ENCODE results near the gene GAD2.
"Not testable (repeated sequence)": the region's sequence is repeated elsewhere in the genome, so short reads cannot be mapped to it uniquely, and the experiment has no call there.

Gene GAD2

DNA sequence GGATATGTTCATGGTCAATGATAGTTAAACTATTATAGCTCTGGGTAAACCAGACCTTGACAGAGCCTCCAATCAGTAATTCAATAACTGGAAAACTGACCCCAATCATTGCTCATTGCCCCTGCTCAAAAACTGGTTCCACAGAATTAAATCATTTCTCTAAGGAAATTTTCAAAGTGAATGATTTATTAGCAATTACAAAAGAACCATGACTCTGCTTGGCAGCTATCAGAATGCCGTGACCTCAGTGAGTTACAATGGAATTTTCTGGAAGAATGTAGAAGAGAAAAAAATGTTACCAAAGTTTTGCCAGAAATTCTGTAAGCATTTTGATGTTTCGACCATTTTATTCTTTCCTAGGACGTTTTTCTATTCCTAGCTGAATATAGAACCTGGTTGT is 114.8 kb downstream of the GAD2 start:
- TF ChIP-seq, protein P1, sequence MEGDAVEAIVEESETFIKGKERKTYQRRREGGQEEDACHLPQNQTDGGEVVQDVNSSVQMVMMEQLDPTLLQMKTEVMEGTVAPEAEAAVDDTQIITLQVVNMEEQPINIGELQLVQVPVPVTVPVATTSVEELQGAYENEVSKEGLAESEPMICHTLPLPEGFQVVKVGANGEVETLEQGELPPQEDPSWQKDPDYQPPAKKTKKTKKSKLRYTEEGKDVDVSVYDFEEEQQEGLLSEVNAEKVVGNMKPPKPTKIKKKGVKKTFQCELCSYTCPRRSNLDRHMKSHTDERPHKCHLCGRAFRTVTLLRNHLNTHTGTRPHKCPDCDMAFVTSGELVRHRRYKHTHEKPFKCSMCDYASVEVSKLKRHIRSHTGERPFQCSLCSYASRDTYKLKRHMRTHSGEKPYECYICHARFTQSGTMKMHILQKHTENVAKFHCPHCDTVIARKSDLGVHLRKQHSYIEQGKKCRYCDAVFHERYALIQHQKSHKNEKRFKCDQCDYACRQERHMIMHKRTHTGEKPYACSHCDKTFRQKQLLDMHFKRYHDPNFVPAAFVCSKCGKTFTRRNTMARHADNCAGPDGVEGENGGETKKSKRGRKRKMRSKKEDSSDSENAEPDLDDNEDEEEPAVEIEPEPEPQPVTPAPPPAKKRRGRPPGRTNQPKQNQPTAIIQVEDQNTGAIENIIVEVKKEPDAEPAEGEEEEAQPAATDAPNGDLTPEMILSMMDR (conservative IDR thresholded peaks at IDR 0.05; ENCODE audit: low read depth, low read length): no peak
- H3K4me3 ChIP-seq (ENCODE audit: low read depth, low read length): no peak overlapping the region
- DNase-seq (ENCODE audit: low read depth): no peak

DNA sequence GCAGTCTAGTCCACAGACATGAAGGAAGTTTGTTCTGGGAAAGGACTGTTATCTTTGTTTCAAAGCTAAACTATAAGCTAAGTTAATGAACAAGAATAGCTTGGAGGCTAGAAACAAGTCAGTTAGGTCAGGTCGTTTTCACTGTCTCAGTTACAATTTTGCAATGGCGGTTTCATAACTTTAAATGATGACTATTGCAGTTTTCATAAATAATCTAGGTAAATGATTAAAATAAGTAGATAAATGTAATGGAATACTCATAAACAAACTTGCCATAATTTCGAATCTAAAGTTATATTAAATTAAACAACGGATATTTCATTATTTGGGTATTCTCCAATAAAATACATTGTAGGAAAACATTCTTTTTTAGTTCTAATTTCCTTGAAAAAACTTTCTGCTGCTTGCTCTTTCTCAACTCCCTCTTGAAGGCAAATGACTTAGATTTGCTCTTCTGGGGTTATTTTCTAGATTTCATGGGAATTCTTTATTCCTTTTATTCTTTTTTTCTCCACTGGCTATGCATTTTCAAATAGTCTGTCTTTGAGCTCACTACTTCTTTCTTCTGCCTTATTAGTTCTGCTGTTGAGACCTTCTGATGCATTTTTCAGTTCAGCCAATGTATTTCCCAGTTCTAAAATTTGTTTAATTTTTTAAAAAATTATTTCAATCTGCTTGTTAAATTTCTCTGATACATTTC is 117.8 kb downstream of the GAD2 start:
- TF ChIP-seq, protein P1 (conservative IDR thresholded peaks at IDR 0.05; ENCODE audit: low read depth, low read length): no peak
- no peak overlapping the region for H3K4me3 ChIP-seq (ENCODE audit: low read depth, low read length)
- DNase-seq (ENCODE audit: low read depth): no peak

DNA sequence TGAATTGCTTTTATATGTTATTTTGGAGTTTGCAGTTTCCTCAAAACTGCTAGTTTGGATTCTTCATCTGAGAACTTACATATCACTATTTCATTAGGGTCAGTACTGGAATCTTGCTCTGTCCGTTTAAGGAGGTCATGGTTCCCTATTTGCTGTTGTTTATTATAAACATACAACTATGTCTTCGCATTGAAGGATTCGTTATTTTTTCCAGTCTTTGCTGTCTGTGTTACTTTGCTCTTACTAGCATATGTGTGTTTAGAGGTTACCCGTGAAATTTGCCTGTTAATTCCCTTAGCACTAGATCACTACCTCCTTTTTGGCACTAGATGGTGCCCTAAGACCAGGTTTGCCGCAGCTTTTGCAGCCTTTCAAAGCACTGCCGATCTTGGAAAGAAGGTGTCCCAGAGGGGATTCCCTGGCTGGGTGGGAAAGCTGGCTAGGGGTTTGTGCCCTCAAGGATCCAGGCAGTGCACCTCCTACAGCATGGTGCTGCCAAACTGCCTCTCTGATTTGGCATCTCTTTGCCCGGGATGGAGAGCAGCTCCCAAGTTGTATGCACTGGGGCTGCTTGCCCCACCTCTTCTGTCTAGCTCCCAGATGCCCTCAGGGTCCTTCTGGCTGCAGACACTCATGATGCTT is 118.5 kb downstream of the GAD2 start:
- DNase-seq (ENCODE audit: low read depth): peak; percentile 55
- no peak overlapping the region for H3K4me3 ChIP-seq (ENCODE audit: low read depth, low read length)
- TF ChIP-seq, protein P1 (conservative IDR thresholded peaks at IDR 0.05; ENCODE audit: low read depth, low read length): peak; percentile 64

DNA sequence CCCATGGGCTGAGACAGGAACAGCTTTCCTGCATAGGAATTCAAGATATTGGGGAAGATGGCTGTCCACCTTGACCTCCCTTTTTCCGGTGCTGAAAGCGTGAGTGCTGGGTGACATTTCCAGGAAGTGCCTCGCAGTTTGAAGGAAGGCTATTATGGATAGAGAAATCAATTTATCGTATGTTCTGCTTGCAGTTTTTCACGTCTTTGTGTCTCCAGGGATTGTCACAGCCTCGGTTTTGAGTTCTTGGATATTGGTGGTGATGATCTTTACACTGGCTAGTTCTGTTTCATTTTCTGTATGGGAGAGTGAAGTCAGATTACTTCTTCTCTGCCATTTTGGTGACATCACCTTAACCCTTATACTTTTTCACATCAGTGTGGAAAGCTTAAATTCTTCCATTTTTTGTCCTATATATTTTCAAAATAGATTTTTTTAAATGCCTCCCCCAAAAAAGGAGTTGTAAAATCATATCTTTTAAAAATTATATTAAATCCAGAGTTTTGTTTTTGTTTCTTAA is 119.1 kb downstream of the GAD2 start:
- no peak for DNase-seq (ENCODE audit: low read depth)
- H3K4me3 ChIP-seq (ENCODE audit: low read depth, low read length): no peak overlapping the region
- TF ChIP-seq, protein P1 (conservative IDR thresholded peaks at IDR 0.05; ENCODE audit: low read depth, low read length): no peak

DNA sequence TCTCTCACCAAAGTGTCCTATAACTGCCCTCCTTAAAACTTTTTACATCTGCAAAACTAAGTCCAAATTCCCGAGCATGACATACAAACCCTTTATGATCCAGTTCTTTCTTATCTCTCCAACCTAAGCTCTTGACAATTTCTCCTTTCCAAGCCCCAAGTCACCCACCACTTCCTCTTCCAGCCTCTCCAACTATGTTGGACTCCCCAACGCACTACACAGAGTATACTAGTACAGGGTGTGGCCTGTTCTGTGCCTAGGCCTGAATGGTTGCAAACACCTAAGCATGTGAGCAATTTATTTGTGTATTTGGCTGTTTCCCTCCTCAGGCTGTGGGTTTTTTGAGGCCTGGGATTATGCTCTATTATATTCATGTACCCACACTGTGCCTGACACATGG is 120.4 kb downstream of the GAD2 start:
- TF ChIP-seq, protein P1 (conservative IDR thresholded peaks at IDR 0.05; ENCODE audit: low read depth, low read length): no peak
- DNase-seq (ENCODE audit: low read depth): no peak
- H3K4me3 ChIP-seq (ENCODE audit: low read depth, low read length): no peak overlapping the region

DNA sequence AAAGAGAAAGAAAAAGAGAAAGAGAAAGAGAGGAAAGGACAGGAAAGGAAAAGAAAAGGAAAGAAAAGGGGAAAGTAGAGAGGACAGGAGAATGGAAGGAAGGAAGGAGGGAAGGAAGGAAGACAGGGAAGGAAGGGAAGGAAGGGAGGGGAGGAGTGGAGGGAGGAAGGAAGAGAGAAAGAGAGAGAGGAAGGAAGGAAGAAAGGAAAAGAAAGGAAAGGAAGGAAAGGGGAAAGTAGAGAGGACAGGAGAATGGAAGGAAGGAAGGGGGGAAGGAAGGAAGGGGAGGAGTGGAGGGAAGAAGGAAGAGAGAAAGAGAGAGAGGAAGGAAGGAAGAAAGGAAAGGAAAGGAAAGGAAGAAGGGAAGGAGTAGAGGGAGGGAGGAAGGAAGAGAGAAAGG is 125.1 kb downstream of the GAD2 start:
- DNase-seq (ENCODE audit: low read depth): no peak
- H3K4me3 ChIP-seq (ENCODE audit: low read depth, low read length): no peak overlapping the region
- TF ChIP-seq, protein P1 (conservative IDR thresholded peaks at IDR 0.05; ENCODE audit: low read depth, low read length): no peak

DNA sequence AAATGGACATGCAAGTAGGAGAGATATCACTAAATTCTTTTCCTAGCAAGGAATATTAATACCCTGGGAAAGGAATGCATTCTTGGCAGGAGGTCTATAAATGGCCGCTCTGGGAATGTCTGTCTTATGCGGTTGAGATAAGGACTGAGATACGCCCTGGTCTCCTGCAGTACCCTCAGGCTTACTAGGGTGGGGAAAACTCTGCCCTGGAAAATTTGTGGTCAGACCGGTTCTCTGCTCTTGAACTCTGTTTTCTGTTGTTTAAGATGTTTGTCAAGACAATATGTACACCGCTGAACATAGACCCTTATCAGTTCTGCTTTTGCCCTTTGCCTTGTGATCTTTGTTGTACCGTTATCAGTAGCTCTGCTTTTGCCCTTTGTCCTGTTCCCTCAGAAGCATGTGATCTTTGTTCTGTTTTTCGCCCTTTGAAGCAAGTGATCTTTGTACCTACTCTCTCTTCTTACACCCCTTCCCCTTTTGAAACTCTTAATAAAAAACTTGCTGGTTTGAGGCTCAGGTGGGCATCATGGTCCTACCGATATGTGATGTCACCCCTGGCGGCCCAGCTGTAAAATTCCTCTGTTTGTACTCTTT is 132.3 kb downstream of the GAD2 start:
- DNase-seq (ENCODE audit: low read depth); H3K4me3 ChIP-seq (ENCODE audit: low read depth, low read length): not testable (repeated sequence)
